ENCODE measurements around the gene MAD1L1. TPM values are rescaled to one million over a fixed set of nuclear protein-coding genes. Genes with fewer than 3 reads are reported as not detected.

The MAD1L1 gene
- total RNA-seq, 1 experiment from 2014 or later = 43.8 TPM

DNA sequence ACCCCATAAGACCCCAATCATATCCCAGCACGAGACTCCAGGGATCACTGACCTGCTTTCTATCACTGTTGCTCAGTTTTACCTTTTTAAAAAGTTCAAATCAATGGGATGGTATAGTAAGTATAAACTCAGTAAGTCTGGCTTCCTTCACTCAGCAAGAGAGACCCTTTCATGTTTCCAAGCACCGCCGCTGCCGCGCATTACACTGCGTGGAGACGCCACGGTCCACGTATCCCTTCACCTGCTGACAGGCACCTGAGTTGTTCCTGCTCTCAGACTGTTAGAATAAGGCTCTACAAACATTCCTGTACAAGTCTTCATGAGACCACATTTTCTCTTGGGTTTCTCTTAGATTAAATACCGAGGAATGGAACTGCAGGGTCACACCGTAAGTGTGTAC lies 28.3 kb downstream of the MAD1L1 start:
- ATAC-seq (no peak), DNase-seq (ENCODE audit: low spot score) (no peak)
- CTCF ChIA-PET = interaction anchor here (0.8 kb wide), 1 partner anchor 9 kb away, joined by 4 read pairs; no protein-coding TSS in a partner anchor
- H3K4me3 Mint-ChIP-seq = no peak overlapping the region
- TF ChIP-seq ATF3 (CRISPR knock-in tag; conservative IDR thresholded peaks at IDR 0.05) (no peak), ELF4 (CRISPR knock-in tag; IDR thresholded peaks at IDR 0.05; ENCODE audit: low read depth) (no peak), NR3C1 (CRISPR knock-in tag; conservative IDR thresholded peaks at IDR 0.05; ENCODE audit: low read depth) (no peak), TEAD1 (CRISPR knock-in tag; IDR thresholded peaks at IDR 0.05) (no peak), TEAD4 (CRISPR knock-in tag; IDR thresholded peaks at IDR 0.05) (no peak), EMX1 (CRISPR knock-in tag; IDR thresholded peaks at IDR 0.05) (no peak), ZNF423 (CRISPR knock-in tag; IDR thresholded peaks at IDR 0.05) (no peak), CTCF (IDR thresholded peaks at IDR 0.05) (no peak)
- TF ChIP-seq, protein P1, sequence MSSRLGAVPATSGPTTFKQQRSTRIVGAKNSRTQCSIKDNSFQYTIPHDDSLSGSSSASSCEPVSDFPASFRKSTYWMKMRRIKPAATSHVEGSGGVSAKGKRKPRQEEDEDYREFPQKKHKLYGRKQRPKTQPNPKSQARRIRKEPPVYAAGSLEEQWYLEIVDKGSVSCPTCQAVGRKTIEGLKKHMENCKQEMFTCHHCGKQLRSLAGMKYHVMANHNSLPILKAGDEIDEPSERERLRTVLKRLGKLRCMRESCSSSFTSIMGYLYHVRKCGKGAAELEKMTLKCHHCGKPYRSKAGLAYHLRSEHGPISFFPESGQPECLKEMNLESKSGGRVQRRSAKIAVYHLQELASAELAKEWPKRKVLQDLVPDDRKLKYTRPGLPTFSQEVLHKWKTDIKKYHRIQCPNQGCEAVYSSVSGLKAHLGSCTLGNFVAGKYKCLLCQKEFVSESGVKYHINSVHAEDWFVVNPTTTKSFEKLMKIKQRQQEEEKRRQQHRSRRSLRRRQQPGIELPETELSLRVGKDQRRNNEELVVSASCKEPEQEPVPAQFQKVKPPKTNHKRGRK (CRISPR knock-in tag; IDR thresholded peaks at IDR 0.05; ENCODE audit: borderline replicate concordance) = no peak
- TF ChIP-seq, protein P2, sequence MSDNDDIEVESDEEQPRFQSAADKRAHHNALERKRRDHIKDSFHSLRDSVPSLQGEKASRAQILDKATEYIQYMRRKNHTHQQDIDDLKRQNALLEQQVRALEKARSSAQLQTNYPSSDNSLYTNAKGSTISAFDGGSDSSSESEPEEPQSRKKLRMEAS (CRISPR knock-in tag; IDR thresholded peaks at IDR 0.05) = no peak
- H3K9me3 Mint-ChIP-seq = no peaks in the 10 kb centered on the region
- POLR2A ChIA-PET = no interaction called here
- H3K36me3 Mint-ChIP-seq = peaks cover 33% of the 10 kb centered on the region
- no peaks in the 10 kb centered on the region for H3K27me3 Mint-ChIP-seq (ENCODE audit: low read depth)
- peak overlapping the region; percentile 29; the same call in 1 of the 2 replicates for H3K27ac Mint-ChIP-seq
- H3K4me1 Mint-ChIP-seq = no peaks in the 10 kb centered on the region

GRCh38 chr7:2203766-2204300 lies 28.9 kb downstream of the MAD1L1 start:
- Mint-ChIP-seq H3K4me3 (no peak overlapping the region), H3K36me3 (peaks cover 34% of the 10 kb centered on the region), H3K4me1 (no peaks in the 10 kb centered on the region), H3K9me3 (no peaks in the 10 kb centered on the region), H3K27me3 (ENCODE audit: low read depth) (no peaks in the 10 kb centered on the region), H3K27ac (no peak overlapping the region; the same call in 1 of the 2 replicates)
- CTCF ChIA-PET = interaction anchor here (0.8 kb wide), 1 partner anchor 9 kb away, joined by 4 read pairs; no protein-coding TSS in a partner anchor
- POLR2A ChIA-PET = no interaction called here
- DNase-seq (ENCODE audit: low spot score) (peak; percentile 7), ATAC-seq (no peak)
- TF ChIP-seq, protein P3, sequence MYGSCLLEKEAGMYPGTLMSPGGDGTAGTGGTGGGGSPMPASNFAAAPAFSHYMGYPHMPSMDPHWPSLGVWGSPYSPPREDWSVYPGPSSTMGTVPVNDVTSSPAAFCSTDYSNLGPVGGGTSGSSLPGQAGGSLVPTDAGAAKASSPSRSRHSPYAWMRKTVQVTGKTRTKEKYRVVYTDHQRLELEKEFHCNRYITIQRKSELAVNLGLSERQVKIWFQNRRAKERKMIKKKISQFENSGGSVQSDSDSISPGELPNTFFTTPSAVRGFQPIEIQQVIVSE (CRISPR knock-in tag; IDR thresholded peaks at IDR 0.05; ENCODE audit: borderline replicate concordance) = no peak
- no peak for TF ChIP-seq ESRRA (CRISPR knock-in tag; IDR thresholded peaks at IDR 0.05; ENCODE audit: borderline replicate concordance)
- TF ChIP-seq ZBTB21 (CRISPR knock-in tag; IDR thresholded peaks at IDR 0.05; ENCODE audit: borderline replicate concordance) = no peak
- no peak for TF ChIP-seq PRRX2 (CRISPR knock-in tag; IDR thresholded peaks at IDR 0.05)
- TF ChIP-seq NFYB (CRISPR knock-in tag; conservative IDR thresholded peaks at IDR 0.05; ENCODE audit: low read depth) = no peak
- TF ChIP-seq TCF7 (CRISPR knock-in tag; IDR thresholded peaks at IDR 0.05; ENCODE audit: low read depth) = no peak
- TF ChIP-seq, protein P2 (CRISPR knock-in tag; IDR thresholded peaks at IDR 0.05) = no peak
- no peak for TF ChIP-seq USF1 (CRISPR knock-in tag; IDR thresholded peaks at IDR 0.05)
- no peak for TF ChIP-seq JUN (CRISPR knock-in tag; IDR thresholded peaks at IDR 0.05)
- no peak for TF ChIP-seq ZNF281 (CRISPR knock-in tag; IDR thresholded peaks at IDR 0.05)
